Measurements from ENCODE around the gene DBR1.
"Not testable (repeated sequence)": the region's sequence is repeated elsewhere in the genome, so short reads cannot be mapped to it uniquely, and the experiment has no call there.

Gene DBR1

DNA sequence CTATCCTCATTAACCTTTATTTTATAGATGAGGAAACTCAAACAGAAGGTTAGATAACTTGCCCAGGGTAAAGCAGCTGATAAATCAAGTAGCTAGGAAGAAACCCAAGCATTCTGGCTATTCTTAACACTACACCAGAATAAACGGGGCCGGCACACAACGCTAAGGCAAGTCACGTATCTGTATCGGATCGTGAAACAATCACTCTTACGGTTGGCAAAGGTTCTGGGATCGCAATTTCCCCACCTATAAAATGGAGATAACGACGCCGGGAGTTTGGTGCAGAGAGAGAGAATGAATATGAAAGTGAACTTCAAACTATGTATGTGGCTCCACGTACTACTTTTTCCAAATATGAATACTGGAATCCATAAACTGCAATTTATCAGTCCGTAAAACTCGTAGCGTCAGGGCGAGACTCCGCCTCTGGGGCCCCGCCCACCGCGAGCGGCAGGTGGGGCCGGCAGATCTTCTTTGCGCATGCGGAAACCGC lies 12.1 kb upstream of the DBR1 start:
- peak; percentile 92 for DNase-seq

GRCh38 chr3:138186221-138186620 lies 11.5 kb upstream of the DBR1 start:
- no peak for DNase-seq

- DNase-seq, result no peak
Observed at GRCh38 chr3:138184994-138185393, 10.3 kb upstream of the DBR1 start.

DNA sequence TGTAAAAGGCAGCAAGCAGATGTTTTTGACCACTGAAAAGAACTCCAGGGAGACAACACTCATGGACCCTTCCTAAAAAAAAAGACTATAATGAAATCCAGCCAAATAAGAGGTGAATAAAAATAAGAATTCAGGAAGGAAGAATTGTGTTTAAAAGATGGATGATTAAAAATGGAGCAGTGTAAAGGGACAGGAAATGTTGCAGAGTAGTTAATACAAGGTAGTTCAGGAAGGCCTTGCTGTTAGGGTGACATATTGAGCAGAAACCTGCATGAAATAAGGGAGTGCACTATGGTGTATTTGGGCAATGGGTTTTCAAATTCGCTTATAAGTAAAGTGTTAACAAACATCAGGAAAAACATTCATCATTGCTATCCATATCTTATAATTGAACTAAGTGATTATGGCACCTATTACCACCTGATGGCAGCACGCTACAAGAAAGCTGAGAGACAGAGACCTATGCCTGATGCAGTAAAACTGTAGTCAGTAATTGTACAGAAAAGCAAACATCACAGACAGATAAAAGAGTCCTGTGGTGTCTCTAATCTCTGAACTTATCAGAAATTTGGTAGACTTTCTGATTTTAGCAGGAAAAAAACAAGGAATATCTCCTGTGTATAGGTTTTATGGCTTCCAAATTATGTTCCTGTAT lies 5.8 kb upstream of the DBR1 start:
- peak; percentile 22 to 57 for DNase-seq

- DNase-seq, result no peak
Observed at GRCh38 chr3:138173769-138174420, 826 bp downstream of the DBR1 start.

DNA sequence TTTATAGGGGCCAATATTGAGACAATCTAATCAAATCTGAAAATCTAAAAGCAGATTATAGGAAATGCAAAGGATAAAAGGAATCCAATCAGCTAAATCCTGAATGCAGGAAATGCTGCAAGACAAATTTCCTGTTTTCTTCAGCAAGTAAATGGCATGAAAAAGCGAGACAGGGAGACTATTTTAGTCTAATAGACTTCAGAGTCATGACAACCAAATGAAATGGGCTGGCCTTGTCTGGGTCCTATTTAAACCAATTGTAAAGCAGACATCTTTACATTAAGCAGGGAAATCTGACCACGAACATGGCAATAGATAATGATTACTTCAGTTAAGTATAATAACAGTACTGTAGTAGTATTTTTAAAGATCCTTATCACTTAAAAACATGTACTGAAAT lies 2.1 kb downstream of the DBR1 start:
- no peak for DNase-seq

DNA sequence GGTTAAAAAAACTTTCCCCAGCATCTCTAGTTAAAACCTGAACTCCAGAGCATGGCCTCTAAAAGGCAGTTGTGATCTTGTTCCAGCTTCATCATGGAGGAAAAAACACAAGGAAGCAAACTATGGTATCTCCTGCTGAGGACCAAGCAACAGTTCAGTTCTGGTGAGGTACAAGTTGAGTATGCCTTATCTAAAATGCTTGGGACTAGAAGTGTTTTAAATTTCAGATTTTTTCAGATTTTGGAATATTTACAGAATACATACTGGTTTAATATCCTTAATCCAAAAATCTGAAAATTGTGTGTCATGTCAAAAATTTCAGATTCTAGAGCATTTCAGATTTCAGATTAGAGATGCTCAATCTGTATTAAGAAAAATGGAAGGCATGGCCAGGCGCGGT lies 9.7 kb downstream of the DBR1 start:
- no peak for DNase-seq

- no peak for DNase-seq
Observed at GRCh38 chr3:138157743-138158142, 17.0 kb downstream of the DBR1 start.

GRCh38 chr3:138154534-138154933 lies 20.2 kb downstream of the DBR1 start:
- no peak for DNase-seq

DNA sequence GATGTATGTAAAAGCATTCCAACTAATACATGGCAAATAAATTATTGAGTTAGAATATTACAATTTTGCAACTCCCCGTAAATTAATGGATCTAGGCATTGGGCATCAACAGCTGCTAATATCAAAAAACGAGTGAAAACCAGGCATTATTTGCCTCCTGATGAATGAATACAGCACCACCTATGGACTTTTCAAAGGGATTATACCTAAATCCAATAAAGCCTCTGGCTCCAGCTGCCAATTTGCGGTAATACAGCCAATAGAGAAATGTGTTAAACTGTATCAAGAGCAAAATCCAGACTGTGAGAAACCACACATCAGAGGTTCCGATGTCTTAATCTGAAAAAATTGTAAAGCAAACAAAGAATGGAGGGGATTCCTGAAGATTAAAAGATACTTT lies 26.2 kb downstream of the DBR1 start:
- DNase-seq, result no peak

- not testable (repeated sequence) for DNase-seq
Observed at GRCh38 chr3:138142181-138142580, 32.5 kb downstream of the DBR1 start.

DNA sequence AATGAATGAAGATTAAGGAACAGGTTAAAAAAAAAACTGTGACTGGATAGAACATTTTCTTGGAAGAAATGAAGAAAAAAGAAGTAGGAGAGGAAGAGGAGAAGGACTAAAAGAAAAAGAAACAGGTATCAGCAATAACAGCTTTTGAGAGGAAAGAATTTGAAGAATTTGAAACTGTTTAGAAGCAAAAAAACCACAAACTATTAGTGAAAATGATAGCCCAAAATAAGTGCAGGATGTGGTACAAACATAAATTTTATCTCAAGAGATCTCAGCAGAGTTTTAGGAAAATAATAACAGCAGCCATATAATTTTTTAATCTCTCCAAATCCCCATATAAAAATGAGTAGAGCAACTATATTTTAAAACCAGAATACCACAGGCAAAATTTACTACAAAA lies 33.8 kb downstream of the DBR1 start:
- no peak for DNase-seq

DNA sequence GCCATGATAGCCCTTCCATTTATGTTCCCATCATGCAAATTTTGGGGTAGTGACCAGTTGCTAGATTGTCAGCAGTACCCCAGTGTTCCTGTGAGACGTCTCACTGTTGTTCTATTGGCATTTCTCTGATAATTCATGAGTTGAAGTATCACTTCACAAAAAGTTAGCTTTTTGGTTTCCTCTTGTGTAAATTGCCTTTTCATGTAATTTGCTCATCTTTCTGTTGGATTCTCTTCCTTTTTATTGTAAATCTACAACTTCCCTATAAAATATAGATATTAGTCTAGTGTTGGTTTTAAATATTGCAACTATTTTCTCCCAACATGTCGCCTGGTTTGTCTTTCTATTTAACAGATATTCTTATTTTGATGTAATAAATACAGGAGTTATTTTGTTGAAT lies 35.0 kb downstream of the DBR1 start:
- DNase-seq, result no peak

DNA sequence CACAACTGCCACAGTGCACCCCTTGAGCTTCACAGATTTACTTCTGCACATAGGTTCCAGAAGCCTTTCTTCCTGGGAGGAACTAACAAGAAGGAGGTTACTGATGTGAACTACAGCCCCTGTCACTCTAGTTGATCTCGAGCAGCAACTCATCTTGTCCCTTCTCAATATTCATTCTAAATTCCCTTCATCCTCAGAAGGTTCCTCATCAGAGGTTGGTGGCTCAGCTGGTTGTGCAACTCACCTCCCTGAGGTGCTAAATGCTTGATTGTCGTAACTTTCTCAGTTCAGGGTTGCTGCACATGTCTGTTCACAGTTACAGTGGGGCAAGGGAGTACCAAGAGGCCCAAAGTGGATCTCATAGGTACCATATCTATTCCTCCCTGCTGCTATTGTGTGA lies 36.9 kb downstream of the DBR1 start:
- no peak for DNase-seq

DNA sequence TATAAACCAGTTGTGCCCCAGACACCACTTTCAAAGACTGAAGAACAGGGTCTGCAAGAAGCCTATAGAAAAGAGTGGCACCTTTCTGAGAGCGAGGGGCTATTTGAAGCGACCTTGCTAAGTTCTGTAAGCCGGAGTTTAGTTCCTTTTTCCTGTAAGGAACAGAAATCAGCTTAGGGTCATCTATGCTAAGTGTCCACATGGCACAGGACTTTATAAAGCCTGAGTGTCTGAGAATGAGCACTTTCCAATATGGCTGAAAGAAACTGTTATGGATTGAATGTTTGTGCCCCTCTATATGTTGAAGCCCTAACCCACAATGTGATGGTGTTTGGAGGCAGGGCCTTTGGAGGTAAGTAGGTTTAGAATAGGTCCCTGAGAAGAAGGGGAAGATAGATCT lies 38.5 kb downstream of the DBR1 start:
- no peak for DNase-seq

DNA sequence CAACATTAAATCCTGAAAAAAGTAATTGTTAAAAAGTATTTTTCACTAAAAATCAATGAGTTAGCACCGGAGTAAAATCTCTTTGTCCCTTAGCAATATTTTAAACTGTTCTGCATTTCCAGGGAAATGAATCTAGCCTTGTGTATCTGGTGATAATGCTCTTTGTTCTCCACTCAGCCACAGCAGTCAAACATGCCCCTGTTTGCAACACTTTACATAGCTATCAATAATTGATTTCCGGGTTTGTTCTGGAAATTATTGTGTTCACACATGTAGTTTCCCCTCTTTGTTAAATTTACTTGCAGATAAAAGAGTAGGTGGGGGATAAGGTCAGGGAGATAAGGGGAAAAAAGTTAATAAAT lies 38.9 kb downstream of the DBR1 start:
- no peak for DNase-seq

DNA sequence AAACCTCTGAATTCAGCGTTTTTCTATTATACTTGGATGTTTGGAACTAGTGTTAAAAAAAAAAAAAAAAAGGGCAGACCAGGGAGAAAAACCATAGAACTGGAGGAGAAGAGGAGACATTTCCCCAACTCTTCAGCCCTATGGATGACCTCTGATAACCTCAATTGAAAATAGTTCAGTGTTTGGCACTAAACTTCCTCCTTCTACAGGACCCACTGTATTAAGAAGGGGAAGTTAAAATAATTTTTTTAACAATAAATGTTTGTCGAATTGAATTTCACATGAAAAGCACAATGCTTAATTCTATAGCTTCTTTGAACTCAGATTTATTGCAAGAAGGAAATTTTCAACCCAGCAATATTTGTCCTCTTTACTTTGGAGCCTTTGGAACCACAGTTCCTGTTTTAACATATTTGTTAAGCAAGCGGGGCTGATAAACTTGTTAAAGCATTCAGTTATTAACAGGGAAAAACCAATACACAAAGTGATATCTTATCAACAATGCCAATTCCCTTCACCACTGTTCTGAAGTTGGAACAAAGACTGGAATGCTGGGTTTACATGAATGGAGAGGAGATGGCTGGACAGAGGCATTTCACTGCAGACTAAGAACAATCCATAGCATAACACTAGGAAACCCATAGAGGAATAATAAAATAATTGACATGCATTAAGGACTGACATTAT lies 39.4 kb downstream of the DBR1 start:
- DNase-seq, result no peak

DNA sequence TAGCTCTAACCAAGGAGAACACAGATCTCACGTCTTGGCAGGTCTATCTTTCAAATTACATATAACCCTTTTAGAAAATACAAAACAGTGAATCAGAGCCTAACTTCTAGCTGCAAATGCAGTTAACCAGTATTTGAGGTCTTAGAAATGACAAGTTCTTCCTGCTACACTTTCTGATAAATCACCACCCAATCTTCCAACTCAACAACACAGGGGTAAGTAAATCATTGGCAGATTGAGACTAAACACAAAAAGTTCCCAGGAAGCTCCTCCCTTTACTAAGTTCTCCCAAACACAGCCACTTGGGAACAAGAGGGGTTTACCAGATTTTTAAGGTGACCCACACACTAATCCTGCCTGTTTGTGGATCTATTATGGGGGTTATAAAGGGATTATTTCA lies 42.5 kb downstream of the DBR1 start, which contains the start of gene A4GNT:
TSS of gene A4GNT (minus strand) at position 152 of the 400 bp plus-strand sequence. CDS start 1,134 bp downstream, outside the sequence.
- DNase-seq, result no peak

DNA sequence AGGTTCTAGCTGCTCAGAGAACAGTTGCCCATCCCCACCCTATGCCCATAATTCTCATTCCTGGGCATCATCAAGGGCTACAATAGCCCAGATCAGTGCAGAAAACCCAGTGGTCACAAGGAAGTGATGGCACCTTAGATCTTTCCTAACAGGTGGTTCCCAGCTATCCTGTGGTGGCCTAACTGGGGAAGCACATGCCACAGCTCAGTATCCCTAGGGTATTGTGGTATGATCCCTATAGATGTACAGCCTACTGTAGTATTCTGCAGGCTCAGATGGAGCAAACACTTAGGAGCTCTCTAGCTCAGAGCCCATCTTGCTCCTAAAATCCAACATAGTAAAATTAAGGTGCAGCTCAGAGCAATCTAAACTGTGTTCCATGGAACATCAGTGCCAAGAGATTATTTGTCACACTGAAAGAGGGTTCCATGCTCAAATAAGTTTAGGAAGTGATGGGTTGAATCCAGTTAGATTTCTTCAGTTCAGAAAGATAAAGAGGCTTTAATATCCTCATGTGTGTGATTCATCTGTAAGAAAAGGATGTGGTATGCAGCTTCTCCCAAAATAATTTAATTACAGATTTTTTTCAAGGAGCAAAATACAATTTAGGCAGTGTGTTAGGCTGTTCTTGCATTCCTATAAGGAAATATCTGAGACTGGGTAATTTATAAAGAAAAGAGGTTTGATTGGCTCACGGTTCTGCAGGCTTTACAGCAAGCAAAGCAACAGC lies 46.9 kb downstream of the DBR1 start:
- DNase-seq, result no peak

DNA sequence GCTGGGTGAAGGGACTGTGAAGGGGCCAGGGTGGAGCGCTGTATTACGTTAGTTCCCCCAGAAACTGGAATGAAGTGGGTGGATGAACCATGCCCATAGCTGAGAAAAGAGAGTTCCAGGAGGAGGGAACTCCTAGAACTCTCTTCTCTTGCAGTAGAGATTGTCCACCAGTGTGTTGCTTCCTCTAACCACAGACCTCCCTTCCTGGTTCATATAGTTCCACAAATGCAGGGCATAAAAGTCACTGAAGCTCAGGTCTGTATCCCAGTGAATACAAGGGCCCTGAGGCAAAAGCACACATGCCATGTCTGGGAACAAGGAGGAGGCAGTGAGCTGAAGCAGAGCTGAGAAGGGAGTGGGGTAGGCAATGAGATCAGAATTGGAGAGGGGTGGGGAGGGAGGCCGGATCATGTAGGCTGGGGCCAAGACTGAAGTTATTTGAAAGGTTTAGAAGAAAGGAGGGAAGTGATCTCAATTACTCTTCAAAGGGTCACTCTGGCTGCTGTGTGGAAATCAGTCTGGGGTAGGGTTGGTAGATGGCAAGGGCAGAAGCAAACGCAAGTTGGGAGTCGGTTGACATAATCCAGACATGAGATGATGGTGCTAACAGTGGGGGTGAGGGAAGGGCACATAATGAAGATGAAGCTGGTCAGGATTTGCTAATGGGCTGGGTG lies 49.0 kb downstream of the DBR1 start:
- DNase-seq, result no peak

DNA sequence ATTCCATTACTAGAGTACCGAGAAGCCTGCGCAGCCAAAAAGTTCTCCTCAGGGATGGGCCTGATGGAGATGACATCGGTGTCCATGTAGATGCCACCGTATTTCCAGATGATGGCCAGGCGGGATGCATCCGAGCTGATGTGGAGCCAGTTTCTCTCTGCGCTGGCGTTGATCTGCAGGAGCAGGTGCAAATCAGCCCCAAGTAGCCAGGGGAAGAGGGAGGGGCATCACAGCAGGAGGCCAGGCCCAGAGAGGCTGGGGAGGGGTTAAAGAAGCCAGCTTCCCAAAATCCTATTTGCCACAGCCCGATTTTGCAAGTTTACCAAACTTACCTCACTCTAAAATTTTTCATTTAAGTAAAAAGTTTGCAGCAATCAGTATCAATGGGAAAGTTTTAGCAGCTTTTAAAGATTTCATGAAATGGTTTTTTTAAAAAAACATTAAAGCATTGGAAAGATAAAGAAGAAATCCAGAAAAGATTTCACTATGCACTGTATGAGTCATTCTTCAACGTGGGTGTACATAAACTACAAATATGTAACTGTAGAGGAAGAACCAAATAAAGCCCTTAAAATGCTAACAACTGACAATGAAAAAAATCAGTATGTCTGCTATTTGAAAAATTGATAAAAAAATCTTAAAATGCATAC lies 49.9 kb downstream of the DBR1 start:
- DNase-seq, result no peak

- DNase-seq, result no peak
Observed at GRCh38 chr3:138124188-138124587, 50.5 kb downstream of the DBR1 start.

All from CD4-positive, alpha-beta T cell treated with Interleukin-4 for 1 hour (primary cell).